SK-N-MC (cell line): ENCODE results near the gene SMYD3.

Source experiments
- EZH2 ChIP-seq: fragments of 200-600 bp; sonication (generic); IDR thresholded peaks from one replicate; pipeline ENCODE4 v1.6.1; 2017; ENCODE audit warnings: antibody characterized with exemption
- POLR2AphosphoS5 ChIP-seq: IDR thresholded peaks from 2 replicates; pipeline ENCODE4 v1.6.1; 2012; ENCODE audit warnings: mild to moderate bottlenecking, low read depth, low read length, borderline replicate concordance

DNA sequence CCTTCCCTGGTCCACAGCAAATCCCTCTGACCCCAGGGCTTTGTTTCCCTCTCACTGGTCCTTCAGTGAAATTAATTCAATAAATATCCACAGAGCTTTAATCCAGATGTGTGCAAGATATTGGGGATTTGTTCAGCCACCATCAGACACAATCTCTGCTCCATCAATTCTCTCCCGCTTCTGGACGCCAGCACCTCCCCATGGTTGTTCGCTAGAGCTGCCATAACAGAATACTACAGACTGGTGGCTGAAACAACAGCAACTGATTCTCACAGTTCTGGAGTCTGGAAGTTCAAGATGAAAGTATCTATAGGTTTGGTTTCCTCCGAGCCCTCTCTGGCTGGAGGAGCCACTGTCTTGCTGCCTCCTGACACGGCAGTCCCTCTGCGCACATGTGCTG lies 303.9 kb downstream of the SMYD3 start:
- no peak for TF ChIP-seq EZH2
- TF ChIP-seq POLR2AphosphoS5: no peak
